NCI-H1092 (cell line): ENCODE results near the gene ZBTB34.
"Not testable (repeated sequence)": the region's sequence is repeated elsewhere in the genome, so short reads cannot be mapped to it uniquely, and the experiment has no call there.

Experiments
- DNase-seq: peaks from one replicate; lab custom pipeline; 2025; lab: John Stamatoyannopoulos, UW

Gene ZBTB34, protein sequence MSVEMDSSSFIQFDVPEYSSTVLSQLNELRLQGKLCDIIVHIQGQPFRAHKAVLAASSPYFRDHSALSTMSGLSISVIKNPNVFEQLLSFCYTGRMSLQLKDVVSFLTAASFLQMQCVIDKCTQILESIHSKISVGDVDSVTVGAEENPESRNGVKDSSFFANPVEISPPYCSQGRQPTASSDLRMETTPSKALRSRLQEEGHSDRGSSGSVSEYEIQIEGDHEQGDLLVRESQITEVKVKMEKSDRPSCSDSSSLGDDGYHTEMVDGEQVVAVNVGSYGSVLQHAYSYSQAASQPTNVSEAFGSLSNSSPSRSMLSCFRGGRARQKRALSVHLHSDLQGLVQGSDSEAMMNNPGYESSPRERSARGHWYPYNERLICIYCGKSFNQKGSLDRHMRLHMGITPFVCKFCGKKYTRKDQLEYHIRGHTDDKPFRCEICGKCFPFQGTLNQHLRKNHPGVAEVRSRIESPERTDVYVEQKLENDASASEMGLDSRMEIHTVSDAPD

GRCh38 chr9:126860077-126860756 lies at the start of gene ZBTB34:
Gene ZBTB34, plus strand, starts transcription at chr9:126860639. Its CDS starts 18,761 bp downstream, at chr9:126879400.
- DNase-seq = peak; percentile 39

DNA sequence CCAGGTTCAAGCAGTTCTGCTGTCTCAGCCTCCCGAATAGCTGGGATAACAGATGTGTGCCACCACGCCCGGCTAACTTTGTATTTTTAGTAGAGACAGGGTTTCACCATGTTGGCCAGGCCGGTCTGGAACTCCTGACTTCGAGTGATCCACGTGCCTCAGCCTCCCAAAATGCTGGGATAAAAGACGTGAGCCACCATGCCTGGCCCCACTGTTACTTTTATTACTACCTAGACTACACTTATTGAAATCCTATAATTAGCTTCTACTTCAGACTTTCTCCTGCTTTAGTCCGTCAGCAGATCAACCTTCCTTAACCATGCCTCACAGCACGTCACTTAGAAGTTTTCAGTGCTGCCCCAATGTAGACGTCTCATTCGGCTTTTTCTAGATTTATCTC lies 47.4 kb upstream of the ZBTB34 start:
- DNase-seq = no peak

DNA sequence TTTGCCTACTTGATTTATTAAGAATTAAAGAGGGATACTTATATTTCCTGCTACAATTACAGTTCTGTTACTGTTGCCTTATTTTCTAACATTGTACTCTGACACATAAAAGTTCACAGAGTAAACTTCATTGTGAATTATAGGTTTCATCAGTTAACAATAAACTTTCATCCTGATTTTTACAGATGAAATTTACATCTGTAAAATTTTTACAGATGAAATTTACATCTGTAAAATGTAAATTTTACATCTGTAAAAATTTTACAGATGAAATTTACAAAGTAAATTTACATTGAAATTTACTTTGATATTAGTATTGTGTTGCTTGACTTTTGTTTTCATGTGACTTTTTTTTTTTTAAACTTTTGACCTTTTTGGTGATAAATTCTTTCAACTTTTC lies 46.3 kb upstream of the ZBTB34 start:
- DNase-seq = no peak

DNA sequence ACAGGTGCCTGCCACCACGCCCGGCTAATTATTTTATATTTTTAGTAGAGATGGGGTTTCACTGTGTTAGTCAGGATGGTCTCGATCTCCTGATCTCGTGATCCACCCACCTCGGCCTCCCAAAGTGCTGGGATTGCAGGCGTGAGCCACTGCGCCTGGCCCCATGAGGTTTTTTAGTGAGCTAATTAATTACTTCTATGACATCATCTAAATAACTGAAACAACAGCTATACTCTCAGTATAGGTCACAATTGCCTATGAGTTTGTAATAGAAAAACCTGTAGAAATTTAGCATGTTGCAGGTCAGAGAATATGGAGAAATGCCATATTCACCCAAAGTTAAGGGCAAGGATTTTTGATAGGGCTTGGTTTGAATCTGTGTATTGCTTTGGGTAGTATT lies 42.8 kb upstream of the ZBTB34 start:
- DNase-seq = not testable (repeated sequence)

- no peak for DNase-seq
Measured at GRCh38 chr9:126818482-126818881, 42.0 kb upstream of the ZBTB34 start.

DNA sequence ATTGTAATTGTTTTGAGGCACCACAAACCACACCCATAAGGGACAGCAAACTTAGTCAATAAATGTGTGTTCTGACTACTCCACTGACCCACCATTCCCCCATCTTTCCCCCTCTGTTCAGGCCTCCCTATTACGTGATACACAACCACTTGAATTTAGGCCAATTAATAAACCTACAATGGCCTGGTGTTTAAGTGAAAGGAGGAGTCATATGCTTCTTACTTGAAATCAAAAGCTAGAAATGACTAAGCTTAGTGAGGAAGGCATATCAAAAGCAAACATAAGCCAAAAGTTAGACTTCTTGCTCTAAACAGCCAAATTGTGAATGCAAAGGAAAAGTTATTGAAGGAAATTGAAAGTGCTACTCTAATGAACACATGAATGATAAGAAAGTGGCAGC lies 41.0 kb upstream of the ZBTB34 start:
- no peak for DNase-seq

DNA sequence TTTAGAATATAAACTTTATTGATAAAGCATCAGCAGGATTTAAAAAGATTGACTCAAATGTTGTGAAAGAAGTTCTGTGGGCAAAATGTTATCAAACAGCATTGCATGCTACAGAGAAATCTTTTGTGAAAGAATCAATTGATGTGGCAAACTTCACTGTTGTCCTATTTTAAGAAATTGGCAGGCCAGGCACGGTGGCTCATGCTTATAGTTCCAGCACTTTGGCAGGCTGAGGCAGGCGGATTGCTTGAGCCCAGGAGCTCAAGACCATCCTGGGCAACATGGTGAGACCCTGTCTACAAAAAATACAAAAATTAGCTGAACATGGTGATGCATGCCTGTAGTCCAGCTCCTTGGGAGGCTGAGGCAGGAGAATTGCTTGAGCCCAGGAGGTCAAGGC lies 38.2 kb upstream of the ZBTB34 start:
- DNase-seq = no peak

GRCh38 chr9:126822873-126823272 lies 37.6 kb upstream of the ZBTB34 start:
- no peak for DNase-seq

DNA sequence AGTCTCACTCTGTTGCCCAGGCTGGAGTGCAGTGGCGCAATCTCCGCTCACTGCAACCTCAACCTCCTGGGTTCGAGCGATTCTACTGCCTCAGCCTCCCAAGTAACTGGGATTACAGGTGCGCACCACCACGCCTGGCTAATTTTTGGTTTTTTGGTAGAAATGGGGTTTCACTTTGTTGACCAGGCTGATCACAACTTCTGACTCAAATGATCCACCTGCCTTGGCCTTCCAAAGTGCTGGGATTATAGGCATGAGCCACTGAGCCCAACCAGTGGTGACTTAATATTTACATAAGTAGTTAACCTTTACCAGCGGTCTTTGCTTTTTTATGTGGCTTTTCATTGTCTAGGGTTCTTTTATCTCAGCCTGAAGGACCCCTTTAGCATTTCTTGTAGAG lies 36.4 kb upstream of the ZBTB34 start:
- DNase-seq = not testable (repeated sequence)

- no peak for DNase-seq
Measured at GRCh38 chr9:126827227-126827626, 33.2 kb upstream of the ZBTB34 start.

DNA sequence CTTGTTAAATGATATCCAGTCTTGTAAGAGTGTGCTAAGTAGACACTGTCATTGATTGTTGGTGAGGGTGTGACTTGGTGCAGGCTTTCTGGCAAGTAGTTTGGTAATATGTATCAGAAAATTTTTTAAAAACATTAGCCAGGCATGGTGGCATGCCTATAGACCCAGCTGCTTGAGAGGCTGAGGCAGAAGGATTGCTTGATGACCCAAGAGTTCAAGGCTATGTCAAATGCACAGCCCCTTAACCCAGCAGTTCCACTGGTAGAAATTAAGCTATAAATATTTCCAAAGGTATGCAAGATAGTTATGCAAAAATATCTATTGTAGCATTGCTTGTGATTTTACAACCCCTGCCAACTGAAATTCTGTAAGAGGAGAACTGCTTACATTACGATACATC lies 31.4 kb upstream of the ZBTB34 start:
- DNase-seq = no peak

GRCh38 chr9:126830827-126831226 lies 29.6 kb upstream of the ZBTB34 start:
- no peak for DNase-seq

- no peak for DNase-seq
Measured at GRCh38 chr9:126832440-126832839, 28.0 kb upstream of the ZBTB34 start.

DNA sequence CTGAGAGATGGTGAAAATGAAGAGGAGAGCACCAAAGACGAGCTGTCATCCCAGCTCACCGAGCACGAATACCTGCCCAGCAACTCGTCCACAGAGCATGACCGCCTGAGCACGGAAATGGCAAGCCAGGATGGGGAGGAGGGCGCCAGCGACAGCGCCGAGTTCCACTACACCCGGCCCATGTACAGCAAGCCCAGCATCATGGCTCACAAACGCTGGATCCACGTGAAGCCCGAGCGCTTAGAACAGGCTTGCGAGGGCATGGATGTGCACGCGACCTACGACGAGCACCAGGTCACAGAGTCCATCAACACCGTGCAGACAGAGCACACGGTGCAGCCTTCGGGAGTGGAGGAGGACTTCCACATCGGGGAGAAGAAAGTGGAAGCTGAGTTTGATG lies 27.4 kb upstream of the ZBTB34 start:
- no peak for DNase-seq

DNA sequence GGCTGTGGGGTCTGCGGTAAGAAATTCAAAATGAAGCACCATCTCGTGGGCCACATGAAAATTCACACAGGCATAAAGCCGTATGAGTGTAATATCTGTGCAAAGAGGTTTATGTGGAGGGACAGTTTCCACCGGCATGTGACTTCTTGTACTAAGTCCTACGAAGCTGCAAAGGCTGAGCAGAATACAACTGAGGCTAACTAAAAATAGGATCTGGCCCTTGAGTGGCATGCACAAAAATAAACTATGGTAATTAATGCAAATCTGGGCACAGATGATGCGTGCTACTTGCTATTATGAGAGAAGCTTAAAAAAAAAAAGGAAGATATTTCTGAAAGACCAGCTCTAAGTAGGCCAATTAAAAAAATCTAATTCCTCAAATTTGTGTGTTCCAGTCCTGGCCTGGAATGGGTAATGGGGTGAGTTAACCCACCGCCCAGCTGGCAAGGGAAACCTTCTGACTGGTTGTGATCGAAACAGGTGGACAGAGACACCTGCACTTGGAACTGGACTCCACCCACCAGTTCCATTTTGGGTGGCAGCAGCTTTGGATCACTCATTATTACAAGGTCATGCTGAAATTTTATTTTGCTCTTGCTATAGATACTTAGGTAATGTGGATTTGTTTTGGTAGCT lies 26.6 kb upstream of the ZBTB34 start:
- DNase-seq = no peak

DNA sequence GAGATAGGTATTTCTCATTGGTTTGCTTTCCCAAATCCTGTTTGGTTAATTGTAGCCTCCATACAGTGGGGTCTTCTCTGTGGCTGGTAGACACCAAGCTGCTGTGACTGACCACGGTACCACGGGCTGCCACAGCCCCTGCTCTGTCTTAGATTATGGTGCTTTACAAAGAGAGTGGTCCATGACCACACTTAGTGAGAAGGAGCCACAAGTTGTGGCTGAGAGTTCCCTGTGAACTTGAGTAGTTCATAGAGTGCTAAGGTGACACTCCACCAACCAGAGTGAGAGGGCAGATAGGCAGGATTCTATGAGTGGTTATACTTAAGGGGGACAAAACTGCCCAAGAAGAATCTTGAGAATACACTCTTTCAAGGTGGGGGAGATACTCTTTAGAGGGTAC lies 25.8 kb upstream of the ZBTB34 start:
- no peak for DNase-seq

DNA sequence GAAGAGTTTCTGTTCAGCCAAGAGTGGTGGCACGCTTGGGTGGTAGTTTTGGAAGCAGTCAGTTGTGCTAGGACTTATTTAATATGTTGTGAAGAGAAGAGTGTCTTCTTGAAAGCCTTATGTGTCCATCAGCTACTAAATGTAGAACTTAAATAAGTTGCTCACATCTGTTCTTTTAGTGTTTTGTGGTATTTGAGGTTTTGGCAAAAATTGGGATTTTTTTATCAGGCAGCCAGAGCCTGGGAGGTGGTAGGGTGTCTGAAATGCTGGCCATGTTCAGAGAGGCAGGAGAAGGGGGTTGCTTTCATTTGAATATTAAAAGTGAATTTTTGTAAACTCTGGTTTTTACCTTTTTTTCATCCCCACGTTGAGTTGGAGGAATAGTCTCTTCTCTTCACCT lies 24.2 kb upstream of the ZBTB34 start:
- DNase-seq = no peak

GRCh38 chr9:126838055-126838811 lies 22.2 kb upstream of the ZBTB34 start:
- DNase-seq = no peak

GRCh38 chr9:126838895-126839294 lies 21.5 kb upstream of the ZBTB34 start:
- no peak for DNase-seq

DNA sequence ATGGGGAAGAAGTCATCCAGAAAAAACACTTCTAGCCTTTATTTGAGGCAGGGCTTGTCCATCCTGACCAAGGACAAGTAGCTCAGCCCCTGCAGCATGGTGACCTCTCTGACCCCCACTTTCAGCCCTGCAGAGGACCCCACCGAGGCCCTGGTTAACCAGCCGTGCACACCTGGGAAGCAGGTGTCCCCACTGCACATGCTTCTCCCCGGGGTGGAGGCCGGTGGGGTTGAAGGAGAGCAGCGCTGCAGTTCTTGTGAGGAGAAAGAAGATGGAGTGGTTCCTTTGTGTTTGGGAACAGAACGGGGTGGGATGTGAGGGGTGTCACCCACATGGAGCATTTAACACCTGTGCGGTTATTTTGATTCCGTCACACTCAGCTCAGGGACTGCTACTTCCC lies 21.1 kb upstream of the ZBTB34 start:
- DNase-seq = no peak

DNA sequence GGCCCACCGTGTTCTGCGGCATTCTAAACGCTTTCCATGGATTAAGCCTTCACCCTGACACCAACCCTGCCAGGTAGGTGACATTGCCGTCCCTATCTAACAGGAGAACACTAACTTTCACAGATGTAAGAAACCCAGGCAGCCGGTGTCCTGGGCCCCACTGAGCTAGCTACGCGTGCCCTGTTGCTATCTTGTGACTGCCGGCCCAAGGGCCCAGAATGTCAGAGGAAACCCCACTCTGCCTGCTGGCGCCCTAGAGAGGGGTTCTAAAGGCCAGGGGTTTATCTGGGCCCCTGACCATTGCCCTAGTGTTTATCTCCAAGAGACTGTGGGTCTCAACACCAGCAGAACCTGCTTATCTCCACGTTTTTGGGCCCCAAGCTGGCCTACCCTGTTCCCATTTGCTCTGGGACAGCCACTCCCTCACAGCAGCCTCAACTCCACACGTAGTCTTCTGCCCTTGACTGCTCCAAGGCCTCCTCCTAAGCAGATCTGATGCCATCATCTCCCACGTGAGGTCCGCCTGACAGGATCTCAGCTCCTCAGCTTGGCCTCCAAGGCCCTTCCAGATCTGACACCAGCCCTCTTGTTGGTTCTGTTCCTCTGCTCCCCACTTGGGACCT lies 18.1 kb upstream of the ZBTB34 start:
- no peak for DNase-seq
